Measurements from ENCODE around the gene DGUOK.

DGUOK gene

DNA sequence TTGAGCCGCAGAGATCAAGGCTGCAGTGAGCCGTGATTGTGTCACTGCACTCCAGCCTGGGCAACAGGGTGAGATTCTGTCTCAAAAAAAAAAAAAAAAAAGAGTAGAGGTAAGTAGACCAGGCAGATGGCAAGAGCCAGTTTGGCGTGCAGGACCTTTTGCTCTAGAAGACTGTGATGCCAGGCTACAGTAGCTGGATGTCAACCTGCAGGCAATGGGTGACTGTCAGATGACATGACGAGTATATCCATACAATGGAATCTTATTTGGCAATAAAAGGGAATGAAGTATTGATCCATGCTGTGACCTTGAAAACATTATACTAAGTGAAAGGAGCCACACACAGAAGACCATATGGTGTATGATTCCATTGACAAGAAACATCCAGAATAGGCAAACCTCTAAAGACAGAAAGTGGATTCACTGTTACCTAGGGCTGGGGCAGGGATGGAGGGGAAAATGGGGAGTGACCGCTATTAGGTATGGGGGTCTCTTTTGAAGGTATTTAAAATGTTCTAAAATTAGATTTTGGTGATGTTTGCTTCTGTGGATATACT is 11.2 kb upstream of the DGUOK start:
- DNase-seq (ENCODE audit: low spot score) = no peak
- in situ Hi-C loops (cut with MboI; ENCODE audit: low sequenced_read_pairs, unreplicated experiment) = no loop called here
- TF ChIP-seq, protein P1, sequence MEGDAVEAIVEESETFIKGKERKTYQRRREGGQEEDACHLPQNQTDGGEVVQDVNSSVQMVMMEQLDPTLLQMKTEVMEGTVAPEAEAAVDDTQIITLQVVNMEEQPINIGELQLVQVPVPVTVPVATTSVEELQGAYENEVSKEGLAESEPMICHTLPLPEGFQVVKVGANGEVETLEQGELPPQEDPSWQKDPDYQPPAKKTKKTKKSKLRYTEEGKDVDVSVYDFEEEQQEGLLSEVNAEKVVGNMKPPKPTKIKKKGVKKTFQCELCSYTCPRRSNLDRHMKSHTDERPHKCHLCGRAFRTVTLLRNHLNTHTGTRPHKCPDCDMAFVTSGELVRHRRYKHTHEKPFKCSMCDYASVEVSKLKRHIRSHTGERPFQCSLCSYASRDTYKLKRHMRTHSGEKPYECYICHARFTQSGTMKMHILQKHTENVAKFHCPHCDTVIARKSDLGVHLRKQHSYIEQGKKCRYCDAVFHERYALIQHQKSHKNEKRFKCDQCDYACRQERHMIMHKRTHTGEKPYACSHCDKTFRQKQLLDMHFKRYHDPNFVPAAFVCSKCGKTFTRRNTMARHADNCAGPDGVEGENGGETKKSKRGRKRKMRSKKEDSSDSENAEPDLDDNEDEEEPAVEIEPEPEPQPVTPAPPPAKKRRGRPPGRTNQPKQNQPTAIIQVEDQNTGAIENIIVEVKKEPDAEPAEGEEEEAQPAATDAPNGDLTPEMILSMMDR (IDR thresholded peaks at IDR 0.05; ENCODE audit: borderline replicate concordance, control extremely low read depth, extremely low read depth, insufficient read depth, missing control alignments) = no peak

DNA sequence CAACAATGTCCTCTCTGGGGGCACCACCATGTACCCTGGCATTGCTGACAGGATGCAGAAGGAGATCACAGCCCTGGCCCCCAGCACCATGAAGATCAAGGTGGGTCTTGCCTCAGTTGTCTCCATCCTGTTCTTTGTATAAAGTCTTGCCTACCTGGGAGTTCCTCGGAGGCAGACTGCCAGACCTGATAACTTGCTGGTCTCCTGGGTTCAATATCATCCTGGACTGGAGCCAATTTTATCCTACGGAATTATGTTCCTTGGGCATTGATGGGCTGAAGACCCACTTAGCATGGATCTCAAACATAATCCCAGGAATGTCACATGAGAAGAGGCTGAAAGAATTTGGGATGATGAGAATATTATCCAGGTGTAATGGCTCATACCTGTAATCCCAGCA is 10.0 kb upstream of the DGUOK start:
- in situ Hi-C loops (cut with MboI; ENCODE audit: low sequenced_read_pairs, unreplicated experiment) = no loop called here
- TF ChIP-seq, protein P1 (IDR thresholded peaks at IDR 0.05; ENCODE audit: borderline replicate concordance, control extremely low read depth, extremely low read depth, insufficient read depth, missing control alignments) = no peak
- no peak for DNase-seq (ENCODE audit: low spot score)

DNA sequence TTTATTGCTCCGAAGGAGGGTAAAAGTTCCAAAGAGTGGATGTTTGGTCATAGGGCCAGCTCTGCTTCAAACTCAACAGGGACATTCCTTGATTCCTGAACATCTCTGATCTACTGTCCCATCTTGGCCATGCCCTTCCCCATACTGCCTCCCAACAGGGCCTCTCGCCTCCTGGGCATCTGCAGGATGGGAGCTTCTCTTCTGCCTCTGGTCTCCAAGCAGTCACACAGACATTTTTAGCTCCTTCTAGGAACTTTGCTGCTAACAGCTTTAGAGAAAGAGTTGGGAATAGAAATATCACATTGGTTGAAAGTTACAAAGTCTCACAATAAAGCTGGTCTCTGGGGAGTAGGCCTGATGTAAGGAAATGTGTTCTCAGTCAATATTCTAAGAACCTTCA is 9.4 kb upstream of the DGUOK start:
- no peak for DNase-seq (ENCODE audit: low spot score)
- in situ Hi-C loops (cut with MboI; ENCODE audit: low sequenced_read_pairs, unreplicated experiment) = no loop called here
- TF ChIP-seq, protein P1 (IDR thresholded peaks at IDR 0.05; ENCODE audit: borderline replicate concordance, control extremely low read depth, extremely low read depth, insufficient read depth, missing control alignments) = no peak

DNA sequence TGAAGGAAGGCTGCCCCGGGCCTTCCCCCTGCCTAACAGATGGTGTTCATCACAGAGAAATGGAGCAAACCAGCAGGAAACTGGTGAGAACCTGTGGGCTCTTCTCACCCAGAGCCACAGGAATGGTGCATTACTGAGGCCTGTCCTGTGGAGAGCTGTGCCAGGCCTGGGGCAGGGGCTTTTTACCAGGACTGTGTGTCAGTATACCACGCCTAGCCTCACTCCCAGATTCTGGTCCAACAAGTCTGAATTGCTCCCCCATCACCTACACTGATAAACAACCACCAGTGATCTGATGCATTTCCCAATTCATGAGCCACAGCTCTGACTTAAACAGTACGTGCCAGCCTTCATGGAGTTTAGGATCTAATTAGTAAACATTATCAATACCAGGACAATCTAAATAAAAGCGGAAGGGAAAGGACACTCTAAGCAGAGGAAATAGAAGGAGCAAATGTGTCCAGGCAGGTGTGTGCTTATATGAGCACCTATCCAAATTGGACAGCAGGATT is 8.9 kb upstream of the DGUOK start:
- TF ChIP-seq, protein P1 (IDR thresholded peaks at IDR 0.05; ENCODE audit: borderline replicate concordance, control extremely low read depth, extremely low read depth, insufficient read depth, missing control alignments) = no peak
- in situ Hi-C loops (cut with MboI; ENCODE audit: low sequenced_read_pairs, unreplicated experiment) = no loop called here
- no peak for DNase-seq (ENCODE audit: low spot score)

DNA sequence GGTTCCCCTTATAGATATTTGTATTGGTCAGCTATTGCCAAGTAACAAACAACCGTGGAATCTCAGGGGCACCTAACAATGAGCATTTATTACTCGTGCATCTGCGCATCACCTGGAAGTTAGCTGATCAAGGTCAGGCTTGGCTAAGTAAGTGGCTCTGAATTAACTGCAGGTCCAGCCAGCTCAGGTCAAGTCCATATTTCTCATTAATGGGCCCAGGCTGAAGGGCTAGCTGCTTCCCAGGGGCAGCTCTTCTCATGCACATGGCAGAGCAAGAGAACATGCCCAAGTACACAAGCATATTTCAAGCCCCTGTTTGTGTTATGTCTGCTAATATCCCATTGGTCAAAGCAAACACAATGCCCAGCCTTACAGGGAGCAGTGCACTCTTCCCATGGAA is 7.8 kb upstream of the DGUOK start:
- DNase-seq (ENCODE audit: low spot score) = no peak
- TF ChIP-seq, protein P1 (IDR thresholded peaks at IDR 0.05; ENCODE audit: borderline replicate concordance, control extremely low read depth, extremely low read depth, insufficient read depth, missing control alignments) = no peak
- in situ Hi-C loops (cut with MboI; ENCODE audit: low sequenced_read_pairs, unreplicated experiment) = no loop called here

DNA sequence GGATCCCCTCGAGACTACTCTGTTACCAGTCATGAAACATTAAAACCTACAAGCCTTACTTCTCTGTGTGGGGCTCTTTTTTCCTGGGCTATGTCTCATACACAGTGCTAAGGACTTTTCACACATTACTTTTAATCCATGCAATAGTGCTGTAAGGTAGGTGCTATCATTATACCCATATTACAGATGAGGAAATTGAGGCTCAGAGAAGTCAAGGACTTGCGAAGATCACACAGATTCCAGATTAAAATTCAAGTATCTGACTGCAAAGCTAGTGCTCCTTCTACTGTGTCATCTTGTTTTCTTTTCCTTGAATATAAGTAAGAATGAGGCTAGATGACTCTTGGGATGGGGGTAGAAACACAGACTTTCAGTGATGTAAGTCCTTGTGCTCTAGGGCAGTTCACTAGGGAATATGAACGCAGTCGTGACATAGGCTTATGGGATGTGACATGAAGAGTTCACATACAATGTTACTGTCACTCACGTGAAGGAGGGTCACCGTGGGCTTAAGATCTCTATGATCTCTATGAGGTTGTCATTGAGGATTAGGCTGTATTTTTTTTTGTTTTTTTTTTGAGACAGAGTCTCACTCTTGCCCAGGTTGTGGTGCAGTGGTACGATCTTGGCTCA is 7.0 kb upstream of the DGUOK start:
- TF ChIP-seq, protein P1 (IDR thresholded peaks at IDR 0.05; ENCODE audit: borderline replicate concordance, control extremely low read depth, extremely low read depth, insufficient read depth, missing control alignments) = no peak
- DNase-seq (ENCODE audit: low spot score) = no peak
- in situ Hi-C loops (cut with MboI; ENCODE audit: low sequenced_read_pairs, unreplicated experiment) = no loop called here
